Fibroblast of lung (primary cell): ENCODE measurements around the gene ADD3.

Experiments
- CTCF ChIP-seq, 2 donors: IDR thresholded peaks in 1 of 2; conservative IDR thresholded peaks in 1 of 2; 1 replicate in 1 of 2; 2 replicates in 1 of 2; pipeline ENCODE4 v1.5.1; 2011 to 2012; ENCODE audit warnings: low read length in 2 of 2, control low read depth in 1 of 2, inconsistent platforms in 1 of 2, low read depth in 1 of 2, mild to moderate bottlenecking in 1 of 2
- EZH2 ChIP-seq: IDR thresholded peaks from 2 replicates; pipeline ENCODE4 v1.5.1; 2012; ENCODE audit warnings: low read length, control low read depth, mild to moderate bottlenecking; ENCODE audit errors: missing control alignments

GRCh38 chr10:110141185-110141584 lies 133.4 kb downstream of the ADD3 start:
- no peak for TF ChIP-seq EZH2
- TF ChIP-seq CTCF (conservative IDR thresholded peaks at IDR 0.05 in 1 of 2, IDR thresholded peaks at IDR 0.05 in 1 of 2; ENCODE audit: low read depth in 1 of 2, low read length in 2 of 2) = no peak
